ENCODE measurements around the gene CACNA1D.

CACNA1D gene

DNA sequence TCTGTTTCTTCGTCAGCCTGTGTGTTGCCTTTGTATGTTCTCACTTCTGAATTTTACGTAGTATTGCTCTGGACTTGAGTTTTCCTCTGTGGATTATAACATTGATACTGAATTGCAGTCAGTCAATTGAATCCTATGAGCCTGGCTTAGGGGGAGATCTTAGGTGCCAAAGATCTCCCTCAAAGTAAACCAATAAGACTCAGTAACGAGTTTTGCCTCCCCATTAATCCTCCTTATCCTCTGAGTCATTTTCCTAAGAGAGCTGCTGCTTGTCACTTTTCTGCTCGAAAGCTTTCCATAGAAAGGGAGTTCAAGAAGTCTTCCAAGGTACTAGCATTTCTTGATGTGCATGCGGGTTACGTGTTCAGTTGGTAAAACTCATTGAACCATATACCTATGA is 225.4 kb downstream of the CACNA1D start:
- Histone ChIP-seq H3K9ac (ENCODE audit: low read depth, low read length) (no peak overlapping the region), H3K4me1 (ENCODE audit: insufficient read depth, low read length) (no peaks in the 10 kb centered on the region; the same call in 1 of the 2 replicates), H3K27ac (ENCODE audit: low read depth, low read length) (no peak overlapping the region), H3K9me3 (ENCODE audit: insufficient read depth, low read depth, low read length) (no peaks in the 10 kb centered on the region), H3K27me3 (ENCODE audit: insufficient read depth, low read length) (no peaks in the 10 kb centered on the region), H3K4me3 (ENCODE audit: low read length) (no peak overlapping the region), H3K36me3 (ENCODE audit: insufficient read depth, low read length) (no peaks in the 10 kb centered on the region)
- WGBS: 90% methylated on average over 6 of the region's 6 CpGs

DNA sequence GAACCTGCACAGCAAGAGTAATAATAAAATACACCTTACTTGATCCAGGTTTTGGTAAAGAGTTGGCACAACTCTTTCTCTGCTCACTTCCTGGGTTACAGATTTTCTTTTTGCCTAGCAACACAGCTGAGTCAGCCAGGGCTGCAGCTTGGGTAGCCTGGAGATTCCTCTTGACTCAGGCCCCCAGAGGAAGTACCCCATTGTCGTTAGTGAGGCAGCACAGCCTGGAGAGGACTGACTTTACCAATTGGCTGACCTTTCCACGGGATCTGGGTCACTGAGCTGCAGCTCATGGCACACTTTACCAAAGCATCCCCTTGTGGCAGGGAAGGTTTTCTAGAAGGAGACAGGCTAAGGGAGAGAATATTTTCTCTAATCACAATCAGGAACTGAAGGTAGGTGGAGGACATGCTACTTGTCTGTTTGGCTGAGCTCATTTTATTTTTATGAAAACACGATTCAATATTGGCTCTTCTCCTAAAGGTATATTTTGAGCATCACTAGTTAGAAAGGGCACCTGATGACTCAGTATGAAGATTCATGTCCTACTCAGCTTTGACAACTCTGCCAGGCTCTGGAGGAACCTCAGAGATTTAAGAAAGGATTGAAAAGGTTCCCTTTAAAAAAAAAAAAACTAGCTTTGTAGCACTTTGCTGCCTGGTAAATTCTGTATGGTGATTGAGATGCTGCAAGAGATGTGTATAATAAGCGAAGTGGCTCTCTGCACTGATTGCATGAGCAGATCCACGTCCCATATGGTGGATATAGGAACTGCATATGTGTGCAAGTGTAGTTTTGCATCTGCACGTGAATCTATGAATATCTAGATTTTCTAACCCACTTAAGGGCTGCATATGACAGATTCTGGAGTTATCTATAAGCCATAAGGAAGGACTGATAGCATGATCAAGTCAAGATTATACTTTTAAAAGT is 227.0 kb downstream of the CACNA1D start:
- H3K4me3 ChIP-seq (ENCODE audit: low read length): no peak overlapping the region
- no peaks in the 10 kb centered on the region for H3K36me3 ChIP-seq (ENCODE audit: insufficient read depth, low read length)
- H3K9me3 ChIP-seq (ENCODE audit: insufficient read depth, low read depth, low read length): no peaks in the 10 kb centered on the region
- no peaks in the 10 kb centered on the region for H3K27me3 ChIP-seq (ENCODE audit: insufficient read depth, low read length)
- WGBS: 84% methylated on average over 6 of the region's 6 CpGs
- no peak overlapping the region for H3K9ac ChIP-seq (ENCODE audit: low read depth, low read length)
- H3K4me1 ChIP-seq (ENCODE audit: insufficient read depth, low read length): no peaks in the 10 kb centered on the region; the same call in 1 of the 2 replicates
- no peak overlapping the region for H3K27ac ChIP-seq (ENCODE audit: low read depth, low read length)

DNA sequence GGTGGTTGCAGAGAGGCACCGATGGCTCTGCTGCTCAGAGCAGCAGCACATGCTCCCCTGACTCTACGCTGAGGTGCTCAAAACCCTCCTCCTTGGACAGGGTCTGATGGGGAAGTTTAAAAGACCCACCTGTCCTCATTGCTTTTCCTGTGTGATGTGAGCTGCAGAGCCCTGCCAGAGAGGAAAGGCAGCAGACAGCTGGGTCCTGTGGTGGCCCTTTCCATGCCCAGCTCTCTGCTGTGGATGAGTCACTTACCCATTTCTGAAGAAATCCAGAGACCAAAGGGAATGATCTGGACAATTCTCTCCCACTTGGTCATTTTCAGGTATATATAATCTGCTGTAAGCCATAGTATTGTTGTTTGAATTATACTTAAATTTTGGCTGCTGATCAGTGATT is 230.2 kb downstream of the CACNA1D start:
- no peaks in the 10 kb centered on the region; the same call in 1 of the 2 replicates for H3K4me1 ChIP-seq (ENCODE audit: insufficient read depth, low read length)
- H3K9me3 ChIP-seq (ENCODE audit: insufficient read depth, low read depth, low read length): no peaks in the 10 kb centered on the region
- no peak overlapping the region for H3K27ac ChIP-seq (ENCODE audit: low read depth, low read length)
- H3K27me3 ChIP-seq (ENCODE audit: insufficient read depth, low read length): no peaks in the 10 kb centered on the region
- no peaks in the 10 kb centered on the region for H3K36me3 ChIP-seq (ENCODE audit: insufficient read depth, low read length)
- WGBS: 93% methylated on average over 2 of the region's 2 CpGs
- H3K4me3 ChIP-seq (ENCODE audit: low read length): no peak overlapping the region
- H3K9ac ChIP-seq (ENCODE audit: low read depth, low read length): no peak overlapping the region

DNA sequence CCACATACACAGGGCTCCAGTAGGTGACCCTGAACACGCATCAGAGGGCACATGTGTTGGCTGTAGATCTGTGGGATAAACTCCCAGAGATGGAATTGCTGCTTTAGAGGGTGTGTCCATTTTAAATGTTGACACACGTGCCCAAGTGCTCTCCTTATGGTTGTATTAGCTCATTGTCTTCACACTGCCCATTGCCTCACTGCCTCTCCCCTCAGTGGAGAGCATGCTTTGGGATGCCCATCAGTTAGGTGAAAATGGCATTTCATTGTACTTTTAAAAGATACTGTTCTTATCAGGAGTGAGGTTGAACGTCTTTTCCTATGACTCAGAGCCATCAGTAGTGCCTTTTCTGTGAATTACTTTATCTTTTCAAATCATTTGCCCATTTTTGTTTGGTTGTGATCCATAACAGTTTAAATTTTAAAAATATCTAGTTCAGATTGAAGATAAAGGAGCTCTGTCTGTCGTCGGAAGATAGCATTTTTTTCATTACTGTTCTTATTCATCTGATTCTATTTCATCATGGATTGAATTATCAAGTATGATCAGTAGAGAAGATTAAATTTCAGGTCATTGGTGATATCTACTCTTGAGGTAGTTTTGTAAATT is 231.1 kb downstream of the CACNA1D start:
- H3K27ac ChIP-seq (ENCODE audit: low read depth, low read length): no peak overlapping the region
- 92% methylated on average over 2 of the region's 5 CpGs for WGBS
- H3K36me3 ChIP-seq (ENCODE audit: insufficient read depth, low read length): no peaks in the 10 kb centered on the region
- no peaks in the 10 kb centered on the region for H3K27me3 ChIP-seq (ENCODE audit: insufficient read depth, low read length)
- no peak overlapping the region for H3K9ac ChIP-seq (ENCODE audit: low read depth, low read length)
- H3K4me1 ChIP-seq (ENCODE audit: insufficient read depth, low read length): no peaks in the 10 kb centered on the region; the same call in 1 of the 2 replicates
- H3K9me3 ChIP-seq (ENCODE audit: insufficient read depth, low read depth, low read length): no peaks in the 10 kb centered on the region
- no peak overlapping the region for H3K4me3 ChIP-seq (ENCODE audit: low read length)

DNA sequence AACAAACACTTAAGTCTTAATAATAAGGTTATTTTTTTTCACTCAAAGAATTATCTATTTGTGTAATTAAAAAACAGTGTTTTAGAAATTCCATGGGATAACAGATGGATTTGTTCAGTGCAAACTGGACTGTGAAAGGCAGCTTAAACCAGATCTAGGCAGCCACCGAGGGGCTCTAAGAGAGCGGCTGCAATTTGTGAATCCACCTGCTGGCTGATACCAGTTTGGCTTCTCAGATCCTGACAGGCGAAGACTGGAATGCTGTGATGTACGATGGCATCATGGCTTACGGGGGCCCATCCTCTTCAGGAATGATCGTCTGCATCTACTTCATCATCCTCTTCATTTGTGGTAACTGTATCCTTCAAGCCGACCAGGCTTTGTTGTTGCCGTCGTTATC is 232.2 kb downstream of the CACNA1D start:
- WGBS: 88% methylated on average over 9 of the region's 9 CpGs
- H3K4me3 ChIP-seq (ENCODE audit: low read length): no peak overlapping the region

DNA sequence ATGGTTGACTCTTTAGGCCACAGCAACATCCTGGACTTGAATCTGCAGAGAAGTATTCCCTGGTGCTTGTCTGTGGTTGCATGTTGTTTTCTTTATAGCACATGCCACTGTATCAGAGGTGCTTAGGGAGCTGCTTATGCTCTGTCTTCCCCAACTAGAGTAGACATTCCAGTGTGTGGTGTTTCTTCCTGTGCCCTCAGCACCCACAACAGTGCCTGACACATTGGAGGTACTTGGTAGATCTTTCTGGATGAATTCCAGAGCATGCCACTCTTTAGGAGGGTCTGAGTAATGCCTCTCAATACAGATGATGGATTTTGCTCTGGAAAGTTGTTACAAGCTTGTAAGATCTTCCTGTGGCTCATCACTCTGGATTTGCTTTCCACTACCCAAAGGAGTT is 234.2 kb downstream of the CACNA1D start:
- Histone ChIP-seq H3K4me1 (ENCODE audit: insufficient read depth, low read length) (no peaks in the 10 kb centered on the region), H3K27me3 (ENCODE audit: insufficient read depth, low read length) (no peaks in the 10 kb centered on the region), H3K36me3 (ENCODE audit: insufficient read depth, low read length) (no peaks in the 10 kb centered on the region), H3K27ac (ENCODE audit: low read depth, low read length) (no peak overlapping the region), H3K9me3 (ENCODE audit: insufficient read depth, low read depth, low read length) (no peaks in the 10 kb centered on the region), H3K9ac (ENCODE audit: low read depth, low read length) (no peak overlapping the region), H3K4me3 (ENCODE audit: low read length) (no peak overlapping the region)

More for the DNA sequence above, 232.2 kb downstream of the CACNA1D start:
- Histone ChIP-seq H3K27me3 (ENCODE audit: insufficient read depth, low read length) (no peaks in the 10 kb centered on the region), H3K27ac (ENCODE audit: low read depth, low read length) (no peak overlapping the region), H3K36me3 (ENCODE audit: insufficient read depth, low read length) (no peaks in the 10 kb centered on the region), H3K9ac (ENCODE audit: low read depth, low read length) (no peak overlapping the region), H3K4me1 (ENCODE audit: insufficient read depth, low read length) (no peaks in the 10 kb centered on the region), H3K9me3 (ENCODE audit: insufficient read depth, low read depth, low read length) (no peaks in the 10 kb centered on the region)

DNA sequence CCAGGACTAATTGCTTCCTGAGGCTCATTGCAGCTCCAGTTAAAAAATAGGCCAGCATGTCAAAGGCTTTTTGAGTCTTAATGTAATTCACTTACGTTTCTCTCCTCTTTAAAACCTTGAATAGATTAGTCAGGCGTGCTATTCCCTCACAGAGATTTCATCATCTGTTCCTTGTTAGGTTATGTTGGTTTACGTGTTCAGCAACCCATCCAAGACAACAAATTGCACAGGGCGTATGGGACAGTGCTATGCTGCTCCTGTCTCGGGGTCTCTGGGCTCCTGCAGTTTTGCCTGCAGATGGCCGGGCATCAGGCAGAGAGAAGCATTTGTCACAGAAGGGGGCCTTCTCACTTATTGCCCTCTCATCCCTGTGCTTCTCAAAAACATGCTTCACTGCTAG is 234.7 kb downstream of the CACNA1D start:
- 91% methylated on average over 6 of the region's 6 CpGs for WGBS
- Histone ChIP-seq H3K27me3 (ENCODE audit: insufficient read depth, low read length) (no peaks in the 10 kb centered on the region), H3K4me3 (ENCODE audit: low read length) (no peak overlapping the region), H3K9ac (ENCODE audit: low read depth, low read length) (no peak overlapping the region), H3K27ac (ENCODE audit: low read depth, low read length) (no peak overlapping the region), H3K4me1 (ENCODE audit: insufficient read depth, low read length) (no peaks in the 10 kb centered on the region), H3K9me3 (ENCODE audit: insufficient read depth, low read depth, low read length) (no peaks in the 10 kb centered on the region), H3K36me3 (ENCODE audit: insufficient read depth, low read length) (no peaks in the 10 kb centered on the region)

DNA sequence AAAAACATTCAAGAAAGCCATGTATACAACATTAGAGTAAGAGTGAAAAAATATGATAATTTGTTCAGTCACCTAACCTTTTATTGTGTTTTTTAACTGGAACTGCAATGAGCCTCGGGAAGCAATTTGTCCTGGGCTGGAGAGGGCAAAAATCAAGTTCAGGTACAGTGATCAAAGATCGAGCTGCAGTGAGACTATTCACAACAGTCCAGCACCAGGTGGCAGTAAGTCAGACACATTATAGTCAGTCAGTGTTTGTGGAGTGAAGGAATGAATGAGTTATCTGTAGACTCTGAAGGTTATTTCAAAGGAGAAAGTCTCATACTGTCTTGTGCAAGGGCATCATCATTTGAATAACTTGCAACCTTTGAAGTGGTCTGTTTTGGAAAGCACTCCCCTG is 235.2 kb downstream of the CACNA1D start:
- no peaks in the 10 kb centered on the region for H3K9me3 ChIP-seq (ENCODE audit: insufficient read depth, low read depth, low read length)
- no peak overlapping the region for H3K4me3 ChIP-seq (ENCODE audit: low read length)
- H3K4me1 ChIP-seq (ENCODE audit: insufficient read depth, low read length): no peaks in the 10 kb centered on the region
- no peaks in the 10 kb centered on the region for H3K27me3 ChIP-seq (ENCODE audit: insufficient read depth, low read length)
- H3K36me3 ChIP-seq (ENCODE audit: insufficient read depth, low read length): no peaks in the 10 kb centered on the region
- WGBS: 84% methylated on average over 2 of the region's 2 CpGs
- H3K27ac ChIP-seq (ENCODE audit: low read depth, low read length): no peak overlapping the region
- H3K9ac ChIP-seq (ENCODE audit: low read depth, low read length): no peak overlapping the region

DNA sequence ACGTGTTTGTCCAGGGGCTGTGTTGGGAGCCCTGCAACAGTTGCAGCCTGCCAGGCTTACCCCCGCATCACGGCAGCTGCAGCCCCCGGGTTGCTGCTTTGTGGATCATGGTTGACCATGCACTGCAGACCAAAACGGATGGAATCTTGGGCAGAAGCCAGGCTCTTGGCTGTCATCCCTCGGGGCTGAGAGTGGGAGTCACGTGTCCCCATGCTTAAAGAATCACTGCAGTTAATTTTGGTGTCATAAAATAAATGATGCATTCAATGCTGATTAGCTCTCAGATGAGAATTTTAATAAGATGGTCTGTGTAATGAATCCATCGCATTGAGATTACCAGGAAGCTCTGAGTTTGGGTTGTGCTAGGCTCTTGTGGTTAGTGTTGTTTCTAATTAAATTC is 236.2 kb downstream of the CACNA1D start:
- Histone ChIP-seq H3K27ac (ENCODE audit: low read depth, low read length) (no peak overlapping the region), H3K9me3 (ENCODE audit: insufficient read depth, low read depth, low read length) (no peaks in the 10 kb centered on the region), H3K4me3 (ENCODE audit: low read length) (no peak overlapping the region), H3K36me3 (ENCODE audit: insufficient read depth, low read length) (no peaks in the 10 kb centered on the region), H3K4me1 (ENCODE audit: insufficient read depth, low read length) (no peaks in the 10 kb centered on the region), H3K27me3 (ENCODE audit: insufficient read depth, low read length) (no peaks in the 10 kb centered on the region), H3K9ac (ENCODE audit: low read depth, low read length) (no peak overlapping the region)
- 92% methylated on average over 8 of the region's 8 CpGs for WGBS

DNA sequence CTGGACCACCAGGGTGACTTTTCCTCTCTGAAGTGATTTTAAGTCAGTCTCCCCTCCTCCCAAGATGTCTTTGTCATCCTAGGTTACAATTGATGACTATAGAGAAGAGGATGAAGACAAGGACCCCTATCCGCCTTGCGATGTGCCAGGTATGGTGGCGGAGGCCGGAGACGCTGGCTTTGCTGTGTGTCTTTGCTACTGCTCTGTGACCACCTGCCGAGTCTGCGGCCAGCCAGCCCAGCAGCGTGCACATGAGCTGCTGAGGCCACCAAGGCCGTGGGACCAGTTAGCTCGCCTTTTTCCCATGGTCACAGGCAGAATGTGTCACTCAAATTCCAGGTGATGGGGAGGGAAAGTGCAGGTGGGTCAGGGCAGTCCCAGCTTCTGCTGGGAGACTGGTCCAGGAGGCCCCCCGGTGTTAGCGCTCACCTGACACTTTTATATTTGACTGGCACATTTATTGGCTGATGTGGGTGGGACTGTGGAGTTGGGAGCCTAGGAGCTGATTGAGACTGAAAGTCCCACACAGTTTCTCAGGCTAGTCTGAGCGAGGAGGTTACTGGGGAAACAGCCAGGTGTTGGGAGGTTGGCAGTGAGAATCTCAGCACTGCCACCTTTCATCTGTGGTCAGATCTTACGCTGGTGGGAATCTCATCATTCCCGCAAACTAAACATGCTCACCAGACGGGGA is 237.7 kb downstream of the CACNA1D start:
- H3K4me3 ChIP-seq (ENCODE audit: low read length): no peak overlapping the region
- no peaks in the 10 kb centered on the region for H3K4me1 ChIP-seq (ENCODE audit: insufficient read depth, low read length)
- H3K9me3 ChIP-seq (ENCODE audit: insufficient read depth, low read depth, low read length): no peaks in the 10 kb centered on the region
- H3K27ac ChIP-seq (ENCODE audit: low read depth, low read length): no peak overlapping the region
- H3K27me3 ChIP-seq (ENCODE audit: insufficient read depth, low read length): no peaks in the 10 kb centered on the region
- no peaks in the 10 kb centered on the region for H3K36me3 ChIP-seq (ENCODE audit: insufficient read depth, low read length)
- H3K9ac ChIP-seq (ENCODE audit: low read depth, low read length): no peak overlapping the region
- WGBS: 94% methylated on average over 16 of the region's 16 CpGs

DNA sequence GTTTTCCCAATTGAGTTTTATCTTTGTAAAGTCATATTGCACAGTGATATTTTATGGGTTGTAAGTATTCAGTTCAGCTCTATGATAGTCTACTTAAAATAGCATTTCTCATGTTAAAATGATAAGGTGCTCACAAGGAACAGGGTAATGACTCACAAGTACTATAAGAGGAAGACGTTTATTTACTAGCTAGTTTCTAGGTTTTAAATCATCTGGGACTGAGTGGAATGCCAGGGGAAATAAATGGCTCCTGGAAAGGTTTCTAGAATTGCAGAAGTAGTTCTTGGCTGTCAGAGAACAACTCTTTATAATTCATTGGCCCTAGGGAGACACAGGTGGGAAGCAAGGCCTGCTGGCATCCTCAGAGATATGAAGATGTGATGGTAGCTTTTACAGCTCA is 239.0 kb downstream of the CACNA1D start:
- 89% methylated on average over 1 of the region's 1 CpG for whole genome bisulfite sequencing
- H3K27ac ChIP-seq (ENCODE audit: low read depth, low read length): no peak overlapping the region
- no peaks in the 10 kb centered on the region for H3K9me3 ChIP-seq (ENCODE audit: insufficient read depth, low read depth, low read length)
- no peaks in the 10 kb centered on the region for H3K36me3 ChIP-seq (ENCODE audit: insufficient read depth, low read length)
- no peaks in the 10 kb centered on the region for H3K4me1 ChIP-seq (ENCODE audit: insufficient read depth, low read length)
- no peak overlapping the region for H3K9ac ChIP-seq (ENCODE audit: low read depth, low read length)
- no peak overlapping the region for H3K4me3 ChIP-seq (ENCODE audit: low read length)
- H3K27me3 ChIP-seq (ENCODE audit: insufficient read depth, low read length): no peaks in the 10 kb centered on the region

Measured in HUES64 (cell line).